GM19238 (cell line): ENCODE data around the gene MARK4.

Experiments
- DNase-seq: peaks from one replicate; pipeline ENCODE4 v3.0.0; 2011; ENCODE audit warnings: low spot score; ENCODE audit not compliant: insufficient read length

The MARK4 gene

GRCh38 chr19:45354241-45354842 is 103.3 kb downstream of the MARK4 start:
- DNase-seq, result no peak
